Prostate gland (tissue), 2 donors: ENCODE data around the gene TPRG1L. TPM values are rescaled to one million over a fixed set of nuclear protein-coding genes. Genes with fewer than 3 reads are reported as not detected.

ENCODE experiments used
- DNase-seq: peaks from one replicate; pipeline ENCODE4 v3.0.0-alpha.2; 2019; ENCODE audit warnings: low spot score
- H3K27ac ChIP-seq, 2 donors: fragments of 200-600 bp; sonication (generic); 2 replicates each; pipeline ENCODE4 v1.5.1; 2017 to 2019
- H3K27me3 ChIP-seq: fragments of 200-600 bp; sonication (generic); replicated peaks from 2 replicates; pipeline ENCODE4 v1.5.1; 2019; ENCODE audit not compliant: insufficient read depth
- H3K36me3 ChIP-seq, 2 donors: fragments of 200-600 bp; sonication (generic); 1 replicate in 1 of 2; 2 replicates in 1 of 2; pipeline versions ENCODE4 v1.5.1 to v1.8.1; 2017 to 2019
- H3K4me1 ChIP-seq: fragments of 200-600 bp; sonication (generic); replicated peaks from 2 replicates; pipeline ENCODE4 v1.5.1; 2019
- H3K4me3 ChIP-seq, 2 donors: fragments of 200-600 bp; sonication (generic); 2 replicates each; pipeline ENCODE4 v1.5.1; 2017 to 2019
- H3K9me3 ChIP-seq: fragments of 200-600 bp; sonication (generic); 2 replicates; pipeline ENCODE4 v1.5.1; 2017
- CTCF ChIP-seq, 4 experiments: fragments of 200-600 bp in 2 of 4; fragments of 450-650 bp in 2 of 4; sonication (generic) in 2 of 4; IDR thresholded peaks; 1 replicate in 3 of 4; 2 replicates in 1 of 4; pipeline ENCODE4 v1.5.1; 2016 to 2019; ENCODE audit warnings: antibody characterized with exemption in 4 of 4, mild to moderate bottlenecking in 2 of 4, moderate library complexity in 2 of 4
- POLR2A ChIP-seq: fragments of 450-650 bp; IDR thresholded peaks from one replicate; pipeline ENCODE4 v1.6.1; 2016; ENCODE audit warnings: antibody characterized with exemption, mild to moderate bottlenecking
- POLR2AphosphoS5 ChIP-seq: sonication (generic); formaldehyde crosslinking; IDR thresholded peaks from one replicate; pipeline ENCODE4 v1.6.1; 2017; ENCODE audit warnings: antibody characterized with exemption
- WGBS: methylation state at CpG from one replicate; pipeline ENCODE4 v1.1.5; 2018; 5-methylcytosine and 5-hydroxymethylcytosine counted together
- intact Hi-C: fragments of 100-400 bp; cut with DNase I; formaldehyde crosslinking; loops from one replicate; pipeline ENCODE4 v1.14.2; 2022
- total RNA-seq, 2 donors: library from RNA; depleted of rRNA; stranded (reverse); fragments of >200 nt; gene quantifications; one replicate each; pipeline ENCODE4 v1.1.0, GENCODE V29; 2016

Gene TPRG1L
- total RNA-seq, 2 donors from 2014 or later: 26.4 to 35.0 TPM

- Histone ChIP-seq H3K4me1 (no peaks in the 10 kb centered on the region), H3K9me3 (no peaks in the 10 kb centered on the region), H3K27ac (no peak overlapping the region), H3K36me3 (no peaks in the 10 kb centered on the region), H3K27me3 (no peaks in the 10 kb centered on the region), H3K4me3 (no peak overlapping the region)
- WGBS: 89% methylated on average over 9 of the region's 9 CpGs
- DNase-seq: no peak
- intact Hi-C loops: no loop called here
- no peak for TF ChIP-seq CTCF (IDR thresholded peaks at IDR 0.05)
- TF ChIP-seq POLR2AphosphoS5: no peak
- no peak for TF ChIP-seq POLR2A
These were observed 45.2 kb downstream of the TPRG1L start for GRCh38 chr1:3669971-3670431.

GRCh38 chr1:3670823-3671265 is 46.0 kb downstream of the TPRG1L start:
- WGBS: 85% methylated on average over 13 of the region's 15 CpGs
- no peaks in the 10 kb centered on the region for H3K27me3 ChIP-seq
- no peak for DNase-seq
- H3K36me3 ChIP-seq: no peaks in the 10 kb centered on the region
- TF ChIP-seq POLR2AphosphoS5 (no peak), CTCF (IDR thresholded peaks at IDR 0.05) (no peak), POLR2A (no peak)
- no peaks in the 10 kb centered on the region for H3K9me3 ChIP-seq
- H3K4me1 ChIP-seq: no peaks in the 10 kb centered on the region
- H3K27ac ChIP-seq: no peak overlapping the region
- H3K4me3 ChIP-seq: no peak overlapping the region
- intact Hi-C loops: no loop called here

- intact Hi-C loops: no loop called here
- Histone ChIP-seq H3K36me3 (no peaks in the 10 kb centered on the region), H3K27ac (no peak overlapping the region), H3K9me3 (no peaks in the 10 kb centered on the region), H3K4me1 (no peaks in the 10 kb centered on the region), H3K27me3 (no peaks in the 10 kb centered on the region), H3K4me3 (no peak overlapping the region)
- no peak for DNase-seq
- TF ChIP-seq POLR2A (no peak), CTCF (IDR thresholded peaks at IDR 0.05) (no peak), POLR2AphosphoS5 (no peak)
- WGBS: 74% methylated on average over 29 of the region's 29 CpGs
These were observed 46.8 kb downstream of the TPRG1L start for GRCh38 chr1:3671371-3672180.

- no peaks in the 10 kb centered on the region for H3K9me3 ChIP-seq
- H3K4me1 ChIP-seq: no peaks in the 10 kb centered on the region
- intact Hi-C loops: no loop called here
- no peak for DNase-seq
- no peak overlapping the region for H3K4me3 ChIP-seq
- no peaks in the 10 kb centered on the region for H3K36me3 ChIP-seq
- no peaks in the 10 kb centered on the region for H3K27me3 ChIP-seq
- no peak overlapping the region for H3K27ac ChIP-seq
- 89% methylated on average over 21 of the region's 21 CpGs for WGBS
- TF ChIP-seq POLR2AphosphoS5 (no peak), CTCF (IDR thresholded peaks at IDR 0.05) (no peak), POLR2A (no peak)
These were observed 47.6 kb downstream of the TPRG1L start for GRCh38 chr1:3672231-3672970.
